ENCODE data around the gene AFG3L2. TPM values are rescaled to one million over a fixed set of nuclear protein-coding genes. Genes with fewer than 3 reads are reported as not detected.

AFG3L2 gene
- total RNA-seq, 1 donor from 2014 or later, result 46.7 TPM

- peak overlapping the region; percentile 96 for H3K27ac Mint-ChIP-seq (ENCODE audit: unreplicated experiment)
- Histone ChIP-seq H3K4me3 (ENCODE audit: insufficient read depth, low read depth, low read length) (no peak overlapping the region), H3K36me3 (ENCODE audit: insufficient read depth, low read length) (peaks cover 2% of the 10 kb centered on the region), H4K20me1 (ENCODE audit: insufficient read depth, low read length) (peaks cover 8% of the 10 kb centered on the region), H3K79me2 (ENCODE audit: insufficient read depth, low read length) (peaks cover 37% of the 10 kb centered on the region), H2AFZ (ENCODE audit: low read depth, low read length) (no peak overlapping the region), H3K27me3 (ENCODE audit: insufficient read depth, low read length) (no peaks in the 10 kb centered on the region), H3K4me1 (ENCODE audit: insufficient read depth, low read length) (peaks cover 21% of the 10 kb centered on the region), H3K9ac (ENCODE audit: low read length) (no peak overlapping the region), H3K4me2 (ENCODE audit: low read length) (peak overlapping the region; percentile 94), H3K9me3 (ENCODE audit: insufficient read depth, low read depth, low read length) (no peaks in the 10 kb centered on the region), H3K27ac (ENCODE audit: low read depth, low read length) (no peak overlapping the region)
- peaks cover 16% of the 10 kb centered on the region for H3K4me1 Mint-ChIP-seq (ENCODE audit: low read depth, unreplicated experiment)
- DNase-seq (ENCODE audit: low read depth), result peak; percentile 46
- H3K4me3 Mint-ChIP-seq (ENCODE audit: unreplicated experiment), result peak overlapping the region; percentile 72
- no peak for FAIRE-seq
- no peak for TF ChIP-seq EZH2 (IDR thresholded peaks at IDR 0.05; ENCODE audit: insufficient read depth, low read length)
- no peaks in the 10 kb centered on the region for H3K9me3 Mint-ChIP-seq (ENCODE audit: unreplicated experiment)
- H3K36me3 Mint-ChIP-seq (ENCODE audit: low read depth, unreplicated experiment), result peaks cover 7% of the 10 kb centered on the region
- H3K27me3 Mint-ChIP-seq (ENCODE audit: low read depth, unreplicated experiment), result peaks cover 2% of the 10 kb centered on the region
Observed at GRCh38 chr18:12410081-12410481, 33.1 kb upstream of the AFG3L2 start.

GRCh38 chr18:12409469-12409868 lies 32.4 kb upstream of the AFG3L2 start:
- H3K27ac ChIP-seq (ENCODE audit: low read depth, low read length), result no peak overlapping the region
- H3K36me3 ChIP-seq (ENCODE audit: insufficient read depth, low read length), result peaks cover 2% of the 10 kb centered on the region
- no peaks in the 10 kb centered on the region for H3K9me3 ChIP-seq (ENCODE audit: insufficient read depth, low read depth, low read length)
- H3K9me3 Mint-ChIP-seq (ENCODE audit: unreplicated experiment), result no peaks in the 10 kb centered on the region
- H3K9ac ChIP-seq (ENCODE audit: low read length), result no peak overlapping the region
- H3K79me2 ChIP-seq (ENCODE audit: insufficient read depth, low read length), result peaks cover 32% of the 10 kb centered on the region
- peak overlapping the region; percentile 96 for H3K27ac Mint-ChIP-seq (ENCODE audit: unreplicated experiment)
- no peak for TF ChIP-seq CTCF (IDR thresholded peaks at IDR 0.05; ENCODE audit: insufficient read depth, low read depth, low read length)
- no peak for TF ChIP-seq EZH2 (IDR thresholded peaks at IDR 0.05; ENCODE audit: insufficient read depth, low read length)
- peak overlapping the region; percentile 94 for H3K4me2 ChIP-seq (ENCODE audit: low read length)
- DNase-seq (ENCODE audit: low read depth) (peak; percentile 49), FAIRE-seq (no peak)
- no peak overlapping the region for H3K4me3 ChIP-seq (ENCODE audit: insufficient read depth, low read depth, low read length)
- peaks cover 16% of the 10 kb centered on the region for H3K4me1 Mint-ChIP-seq (ENCODE audit: low read depth, unreplicated experiment)
- H3K27me3 Mint-ChIP-seq (ENCODE audit: low read depth, unreplicated experiment), result peaks cover 2% of the 10 kb centered on the region
- peaks cover 10% of the 10 kb centered on the region for H3K36me3 Mint-ChIP-seq (ENCODE audit: low read depth, unreplicated experiment)
- H2AFZ ChIP-seq (ENCODE audit: low read depth, low read length), result no peak overlapping the region
- no peaks in the 10 kb centered on the region for H3K27me3 ChIP-seq (ENCODE audit: insufficient read depth, low read length)
- H3K4me1 ChIP-seq (ENCODE audit: insufficient read depth, low read length), result peaks cover 21% of the 10 kb centered on the region
- H3K4me3 Mint-ChIP-seq (ENCODE audit: unreplicated experiment), result peak overlapping the region; percentile 72
- peaks cover 6% of the 10 kb centered on the region for H4K20me1 ChIP-seq (ENCODE audit: insufficient read depth, low read length)

- H3K27ac ChIP-seq (ENCODE audit: low read depth, low read length), result peak overlapping the region; percentile 79
- H3K9me3 ChIP-seq (ENCODE audit: insufficient read depth, low read depth, low read length), result no peaks in the 10 kb centered on the region
- peaks cover 26% of the 10 kb centered on the region for H3K4me1 ChIP-seq (ENCODE audit: insufficient read depth, low read length)
- peak overlapping the region; percentile 94 for H3K4me2 ChIP-seq (ENCODE audit: low read length)
- peaks cover 32% of the 10 kb centered on the region for H3K79me2 ChIP-seq (ENCODE audit: insufficient read depth, low read length)
- H2AFZ ChIP-seq (ENCODE audit: low read depth, low read length), result peak overlapping the region; percentile 79
- peaks cover 5% of the 10 kb centered on the region for H3K36me3 Mint-ChIP-seq (ENCODE audit: low read depth, unreplicated experiment)
- peak; percentile 42 for DNase-seq (ENCODE audit: low read depth)
- peak overlapping the region; percentile 76 for H3K4me3 ChIP-seq (ENCODE audit: insufficient read depth, low read depth, low read length)
- no peaks in the 10 kb centered on the region for H3K9me3 Mint-ChIP-seq (ENCODE audit: unreplicated experiment)
- FAIRE-seq, result no peak
- peaks cover 6% of the 10 kb centered on the region for H4K20me1 ChIP-seq (ENCODE audit: insufficient read depth, low read length)
- peaks cover 18% of the 10 kb centered on the region for H3K4me1 Mint-ChIP-seq (ENCODE audit: low read depth, unreplicated experiment)
- TF ChIP-seq CTCF (IDR thresholded peaks at IDR 0.05; ENCODE audit: insufficient read depth, low read depth, low read length) (no peak), EZH2 (IDR thresholded peaks at IDR 0.05; ENCODE audit: insufficient read depth, low read length) (no peak)
- peaks cover 2% of the 10 kb centered on the region for H3K36me3 ChIP-seq (ENCODE audit: insufficient read depth, low read length)
- H3K27ac Mint-ChIP-seq (ENCODE audit: unreplicated experiment), result peak overlapping the region; percentile 85
- peak overlapping the region; percentile 86 for H3K9ac ChIP-seq (ENCODE audit: low read length)
- H3K27me3 ChIP-seq (ENCODE audit: insufficient read depth, low read length), result no peaks in the 10 kb centered on the region
- peaks cover 2% of the 10 kb centered on the region for H3K27me3 Mint-ChIP-seq (ENCODE audit: low read depth, unreplicated experiment)
- H3K4me3 Mint-ChIP-seq (ENCODE audit: unreplicated experiment), result peak overlapping the region; percentile 85
Observed at GRCh38 chr18:12408247-12408869, 31.3 kb upstream of the AFG3L2 start.

Data from astrocyte (in vitro differentiated cells and primary cell).